Measurements from ENCODE around the gene ZDHHC14. TPM values are rescaled to one million over a fixed set of nuclear protein-coding genes. Genes with fewer than 3 reads are reported as not detected.

ZDHHC14 gene
- total RNA-seq (2022) (3.2 and 4.6 TPM in 2 replicates), Bru-seq, nascent RNA (percentile 45 among the genes with signal in this experiment), BruChase-seq, experiment 1, labeled RNA remaining after a 6-hour chase (percentile 39 among the genes with signal in this experiment), BruChase-seq, experiment 2, labeled RNA remaining after a 2-hour chase (percentile 45 among the genes with signal in this experiment)
- long read RNA-seq, full-length matches to known transcripts: 3 of 8 reads
- long read RNA-seq, partial matches to known transcripts: 0 of 8 reads
- long read RNA-seq, other reads (novel, unspliced or antisense): 5 of 8 reads

GRCh38 chr6:157380779-157381561, at the start of gene ZDHHC14:
ZDHHC14 (plus strand) TSS chr6:157381190.
- peak; percentile 77 for DNase-seq (ENCODE audit: unreplicated experiment)
- ChIA-PET CTCF (interaction anchor here (0.9 to 1.4 kb wide), 2 partner anchors 54 to 216 kb away, joined by 4 to 7 read pairs; no protein-coding TSS in a partner anchor), POLR2A (interaction anchor here (1.2 to 6.0 kb wide), 4 partner anchors 11 to 383 kb away, joined by 3 to 105 read pairs (median 8); partner anchors contain the start of gene TMEM242)
- H3K4me3 Mint-ChIP-seq (ENCODE audit: unreplicated experiment): peak within 1 kb of the TSS; percentile 87
- H3K4me1 Mint-ChIP-seq (ENCODE audit: insufficient read depth, unreplicated experiment): peaks cover 21% of the 10 kb centered on the region
- no peaks in the 10 kb centered on the region for H3K27me3 Mint-ChIP-seq (ENCODE audit: insufficient read depth, unreplicated experiment)
- no peaks in the 10 kb centered on the region for H3K36me3 Mint-ChIP-seq (ENCODE audit: insufficient read depth, unreplicated experiment)
- intact Hi-C loops (cut with micrococcal nuclease): loop anchor here (1.0 to 5.0 kb wide), 5 partner anchors 58 to 286 kb away; partner anchors contain the start of gene TMEM242
- no peak within 1 kb of the TSS for H3K27ac Mint-ChIP-seq (ENCODE audit: low read depth, unreplicated experiment)
- no peak for TF ChIP-seq CTCF (IDR thresholded peaks at IDR 0.05; ENCODE audit: unreplicated experiment)
- BruUV-seq (replicated peaks): no TSS peak
- no peaks in the 10 kb centered on the region for H3K9me3 Mint-ChIP-seq (ENCODE audit: unreplicated experiment)

- DNase-seq (ENCODE audit: unreplicated experiment): no peak
- intact Hi-C loops (cut with micrococcal nuclease): no loop called here
- Mint-ChIP-seq H3K4me1 (ENCODE audit: insufficient read depth, unreplicated experiment) (peaks cover 9% of the 10 kb centered on the region), H3K27ac (ENCODE audit: low read depth, unreplicated experiment) (no peak overlapping the region), H3K9me3 (ENCODE audit: unreplicated experiment) (no peaks in the 10 kb centered on the region), H3K4me3 (ENCODE audit: unreplicated experiment) (no peak overlapping the region), H3K36me3 (ENCODE audit: insufficient read depth, unreplicated experiment) (no peaks in the 10 kb centered on the region), H3K27me3 (ENCODE audit: insufficient read depth, unreplicated experiment) (no peaks in the 10 kb centered on the region)
- CTCF ChIA-PET: interaction anchor here (0.6 to 1.3 kb wide), 5 partner anchors 9 to 1106 kb away, joined by 3 to 6 read pairs (median 3); partner anchors contain the start of gene TMEM242
- POLR2A ChIA-PET: interaction anchor here (0.7 to 2.7 kb wide), 3 partner anchors 10 to 816 kb away, joined by 3 to 12 read pairs (median 3); partner anchors contain the start of gene TMEM242
- no peak for TF ChIP-seq CTCF (IDR thresholded peaks at IDR 0.05; ENCODE audit: unreplicated experiment)
- BruUV-seq (replicated peaks): no TSS peak
Observed at GRCh38 chr6:157332813-157333212, 48.2 kb upstream of the ZDHHC14 start.

- no TSS peak for BruUV-seq (replicated peaks)
- POLR2A ChIA-PET: interaction anchor here (0.7 to 2.7 kb wide), 4 partner anchors 10 to 816 kb away, joined by 3 to 12 read pairs (median 4); partner anchors contain the start of gene TMEM242
- CTCF ChIA-PET: interaction anchor here (0.6 to 1.3 kb wide), 3 partner anchors 19 to 1106 kb away, joined by 3 read pairs; no protein-coding TSS in a partner anchor
Observed at GRCh38 chr6:157333537-157333936, 47.5 kb upstream of the ZDHHC14 start.

More at GRCh38 chr6:157333537-157333936, 47.5 kb upstream of the ZDHHC14 start:
- Mint-ChIP-seq H3K36me3 (ENCODE audit: insufficient read depth, unreplicated experiment) (no peaks in the 10 kb centered on the region), H3K4me3 (ENCODE audit: unreplicated experiment) (no peak overlapping the region), H3K27me3 (ENCODE audit: insufficient read depth, unreplicated experiment) (no peaks in the 10 kb centered on the region), H3K27ac (ENCODE audit: low read depth, unreplicated experiment) (no peak overlapping the region), H3K4me1 (ENCODE audit: insufficient read depth, unreplicated experiment) (peaks cover 9% of the 10 kb centered on the region), H3K9me3 (ENCODE audit: unreplicated experiment) (no peaks in the 10 kb centered on the region)
- no peak for DNase-seq (ENCODE audit: unreplicated experiment)
- intact Hi-C loops (cut with micrococcal nuclease): no loop called here
- no peak for TF ChIP-seq CTCF (IDR thresholded peaks at IDR 0.05; ENCODE audit: unreplicated experiment)

Data from MCF 10A (cell line).